ENCODE measurements around the gene ZSCAN5A.
"Not testable (repeated sequence)": the region's sequence is repeated elsewhere in the genome, so short reads cannot be mapped to it uniquely, and the experiment has no call there.

The ZSCAN5A gene

GRCh38 chr19:56341948-56342347 lies 27.3 kb upstream of the ZSCAN5A start (continued):
- TF ChIP-seq TSHZ2 (CRISPR knock-in tag; IDR thresholded peaks at IDR 0.05) (no peak), TOX (CRISPR knock-in tag; IDR thresholded peaks at IDR 0.05; ENCODE audit: borderline replicate concordance) (no peak), ZNF8 (CRISPR knock-in tag; IDR thresholded peaks at IDR 0.05) (no peak)

GRCh38 chr19:56339031-56339430 lies 24.4 kb upstream of the ZSCAN5A start:
- ATAC-seq, result not testable (repeated sequence)

- not testable (repeated sequence) for ATAC-seq
These were observed 22.4 kb upstream of the ZSCAN5A start for GRCh38 chr19:56337077-56337476.

- not testable (repeated sequence) for ATAC-seq
These were observed 20.7 kb upstream of the ZSCAN5A start for GRCh38 chr19:56335371-56335770.

GRCh38 chr19:56333506-56333905 lies 18.9 kb upstream of the ZSCAN5A start:
- peak; percentile 87 for ATAC-seq
- TF ChIP-seq ZNF565 (CRISPR knock-in tag; conservative IDR thresholded peaks at IDR 0.05; ENCODE audit: low read depth) (no peak), RARB (CRISPR knock-in tag; IDR thresholded peaks at IDR 0.05) (no peak), ZFP30 (CRISPR knock-in tag; IDR thresholded peaks at IDR 0.05) (no peak), ZNF70 (CRISPR knock-in tag; IDR thresholded peaks at IDR 0.05) (no peak), CSRNP3 (CRISPR knock-in tag; IDR thresholded peaks at IDR 0.05) (no peak), PPARA (CRISPR knock-in tag; IDR thresholded peaks at IDR 0.05; ENCODE audit: borderline replicate concordance) (no peak), POU6F1 (CRISPR knock-in tag; IDR thresholded peaks at IDR 0.05; ENCODE audit: borderline replicate concordance, low read depth) (no peak), ZC3H10 (CRISPR knock-in tag; IDR thresholded peaks at IDR 0.05) (no peak), ISL1 (CRISPR knock-in tag; IDR thresholded peaks at IDR 0.05) (no peak), ARNTL (CRISPR knock-in tag; IDR thresholded peaks at IDR 0.05; ENCODE audit: borderline replicate concordance, low read depth) (no peak), BACH2 (CRISPR knock-in tag; IDR thresholded peaks at IDR 0.05; ENCODE audit: borderline replicate concordance) (no peak), SNAI2 (CRISPR knock-in tag; IDR thresholded peaks at IDR 0.05) (no peak), PATZ1 (CRISPR knock-in tag; IDR thresholded peaks at IDR 0.05; ENCODE audit: borderline replicate concordance) (no peak)

GRCh38 chr19:56332695-56333094 lies 18.1 kb upstream of the ZSCAN5A start:
- no peak for ATAC-seq
- TF ChIP-seq SNAI2 (CRISPR knock-in tag; IDR thresholded peaks at IDR 0.05), result no peak
- no peak for TF ChIP-seq ZNF70 (CRISPR knock-in tag; IDR thresholded peaks at IDR 0.05)
- TF ChIP-seq TOX (CRISPR knock-in tag; IDR thresholded peaks at IDR 0.05; ENCODE audit: borderline replicate concordance), result no peak
- no peak for TF ChIP-seq ZFP3 (CRISPR knock-in tag; IDR thresholded peaks at IDR 0.05)
- no peak for TF ChIP-seq BACH2 (CRISPR knock-in tag; IDR thresholded peaks at IDR 0.05; ENCODE audit: borderline replicate concordance)
- TF ChIP-seq ZNF8 (CRISPR knock-in tag; IDR thresholded peaks at IDR 0.05), result no peak
- no peak for TF ChIP-seq CSRNP3 (CRISPR knock-in tag; IDR thresholded peaks at IDR 0.05)
- no peak for TF ChIP-seq PATZ1 (CRISPR knock-in tag; IDR thresholded peaks at IDR 0.05; ENCODE audit: borderline replicate concordance)
- TF ChIP-seq ISL1 (CRISPR knock-in tag; IDR thresholded peaks at IDR 0.05), result no peak
- no peak for TF ChIP-seq CSDC2 (CRISPR knock-in tag; IDR thresholded peaks at IDR 0.05)
- no peak for TF ChIP-seq ZFP30 (CRISPR knock-in tag; IDR thresholded peaks at IDR 0.05)
- TF ChIP-seq CREB5 (CRISPR knock-in tag; IDR thresholded peaks at IDR 0.05; ENCODE audit: low read depth), result no peak
- no peak for TF ChIP-seq PPARA (CRISPR knock-in tag; IDR thresholded peaks at IDR 0.05; ENCODE audit: borderline replicate concordance)
- TF ChIP-seq TCF4 (CRISPR knock-in tag; IDR thresholded peaks at IDR 0.05; ENCODE audit: borderline replicate concordance), result no peak
- TF ChIP-seq ZC3H10 (CRISPR knock-in tag; IDR thresholded peaks at IDR 0.05), result no peak

Data from SK-N-SH treated with all-trans-retinoic acid at 6 μM for 48 hours (cell line).